Retinal pigment epithelial cell (primary cell): ENCODE results near the gene ELL2.
"Not testable (repeated sequence)": the region's sequence is repeated elsewhere in the genome, so short reads cannot be mapped to it uniquely, and the experiment has no call there.

Experiments used
- DNase-seq: peaks from one replicate; pipeline ENCODE4 v3.0.0-alpha.2; 2010; ENCODE audit warnings: low read depth
- H3K4me3 ChIP-seq: 2 replicates; pipeline ENCODE4 v1.5.1; 2011; ENCODE audit warnings: mild to moderate bottlenecking, low read length, control low read depth, moderate library complexity
- TF ChIP-seq, protein P1 (sequence below): conservative IDR thresholded peaks from 2 replicates; pipeline ENCODE4 v1.5.1; 2011; ENCODE audit warnings: low read depth, low read length, control low read depth, inconsistent platforms

The ELL2 gene

DNA sequence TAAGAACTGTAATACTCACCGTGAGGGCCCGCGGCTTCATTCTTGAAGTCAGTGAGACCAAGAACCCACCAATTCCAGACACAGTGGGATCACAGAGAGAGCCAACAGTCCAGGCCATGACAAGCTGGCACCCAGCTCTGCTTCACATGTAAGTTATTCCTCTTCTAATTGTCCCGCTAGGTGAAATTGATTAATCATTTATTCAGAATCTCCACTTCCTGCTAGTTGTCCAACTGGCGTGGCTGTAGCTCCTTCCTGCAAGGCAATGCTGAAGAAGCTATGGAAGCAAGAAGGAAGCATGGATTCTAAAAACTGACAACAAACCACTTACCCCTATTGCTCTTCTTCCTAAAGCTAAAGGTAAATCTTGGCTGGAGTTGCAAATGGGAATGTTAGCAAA, 109.1 kb downstream of the ELL2 start:
- no peak for DNase-seq
- TF ChIP-seq, protein P1, sequence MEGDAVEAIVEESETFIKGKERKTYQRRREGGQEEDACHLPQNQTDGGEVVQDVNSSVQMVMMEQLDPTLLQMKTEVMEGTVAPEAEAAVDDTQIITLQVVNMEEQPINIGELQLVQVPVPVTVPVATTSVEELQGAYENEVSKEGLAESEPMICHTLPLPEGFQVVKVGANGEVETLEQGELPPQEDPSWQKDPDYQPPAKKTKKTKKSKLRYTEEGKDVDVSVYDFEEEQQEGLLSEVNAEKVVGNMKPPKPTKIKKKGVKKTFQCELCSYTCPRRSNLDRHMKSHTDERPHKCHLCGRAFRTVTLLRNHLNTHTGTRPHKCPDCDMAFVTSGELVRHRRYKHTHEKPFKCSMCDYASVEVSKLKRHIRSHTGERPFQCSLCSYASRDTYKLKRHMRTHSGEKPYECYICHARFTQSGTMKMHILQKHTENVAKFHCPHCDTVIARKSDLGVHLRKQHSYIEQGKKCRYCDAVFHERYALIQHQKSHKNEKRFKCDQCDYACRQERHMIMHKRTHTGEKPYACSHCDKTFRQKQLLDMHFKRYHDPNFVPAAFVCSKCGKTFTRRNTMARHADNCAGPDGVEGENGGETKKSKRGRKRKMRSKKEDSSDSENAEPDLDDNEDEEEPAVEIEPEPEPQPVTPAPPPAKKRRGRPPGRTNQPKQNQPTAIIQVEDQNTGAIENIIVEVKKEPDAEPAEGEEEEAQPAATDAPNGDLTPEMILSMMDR = no peak
- H3K4me3 ChIP-seq = no peak overlapping the region

DNA sequence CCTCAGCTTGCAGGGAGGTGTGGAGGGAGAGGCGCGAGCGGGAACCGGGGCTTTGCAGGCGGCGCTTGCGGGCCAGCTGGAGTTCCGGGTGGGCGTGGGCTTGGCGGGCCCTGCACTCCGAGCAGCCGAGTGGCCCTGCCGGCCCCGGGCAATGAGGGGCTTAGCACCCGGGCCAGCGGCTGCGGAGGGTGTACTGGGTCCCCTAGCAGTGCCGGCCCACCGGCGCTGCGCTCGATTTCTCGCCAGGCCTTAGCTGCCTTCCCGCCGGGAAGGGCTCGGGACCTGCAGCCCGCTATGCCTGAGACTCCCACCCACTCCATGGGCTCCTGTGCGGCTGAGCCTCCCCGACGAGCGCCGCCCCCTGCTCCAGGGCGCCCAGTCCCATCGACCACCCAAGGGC, 110.5 kb downstream of the ELL2 start:
- DNase-seq, H3K4me3 ChIP-seq: not testable (repeated sequence)

DNA sequence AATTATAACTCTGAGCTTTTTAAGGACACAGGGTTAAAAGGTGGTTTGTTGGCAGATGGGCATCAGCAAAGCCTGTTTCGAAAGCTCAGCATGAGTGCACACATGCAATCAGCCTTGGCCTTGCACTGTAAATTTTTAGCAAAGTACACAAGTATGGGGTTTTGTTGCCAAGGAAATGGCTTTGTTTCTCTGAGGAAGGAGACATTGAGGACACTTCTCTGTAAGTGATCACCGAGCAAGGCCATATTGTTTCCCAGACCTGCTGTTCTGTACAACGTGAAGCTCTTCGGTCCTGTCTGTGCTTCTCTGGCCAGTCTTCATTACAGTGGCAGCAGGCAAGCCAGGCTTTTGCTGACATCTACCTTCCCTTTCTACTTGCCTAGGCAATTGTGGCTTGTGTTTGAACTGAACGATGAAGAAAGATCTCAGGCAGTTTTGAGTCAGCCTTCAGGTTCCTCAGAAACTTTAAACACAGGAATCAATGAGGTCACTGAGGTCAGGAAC, 111.2 kb downstream of the ELL2 start:
- TF ChIP-seq, protein P1 = no peak
- no peak for DNase-seq
- H3K4me3 ChIP-seq = no peak overlapping the region

DNA sequence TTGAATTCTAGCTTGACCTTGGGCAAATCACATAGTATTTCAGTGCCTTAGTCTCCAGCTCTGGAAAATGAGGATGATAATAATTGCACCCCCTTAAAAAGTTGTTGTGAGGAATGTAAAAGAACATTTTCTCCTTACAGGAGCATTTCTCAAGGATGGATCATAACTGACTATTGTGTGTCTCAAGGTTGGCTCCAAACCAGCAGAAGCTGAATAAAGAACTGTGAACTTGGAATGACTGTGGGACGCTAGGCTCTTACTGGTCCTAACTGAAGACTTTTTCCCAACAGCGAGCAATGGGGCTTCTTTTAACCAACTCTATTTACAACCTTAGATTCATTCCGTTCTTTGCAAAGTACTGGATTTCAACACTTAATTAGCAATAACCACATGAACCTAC, 113.0 kb downstream of the ELL2 start:
- H3K4me3 ChIP-seq = no peak overlapping the region
- no peak for DNase-seq
- TF ChIP-seq, protein P1 = no peak

DNA sequence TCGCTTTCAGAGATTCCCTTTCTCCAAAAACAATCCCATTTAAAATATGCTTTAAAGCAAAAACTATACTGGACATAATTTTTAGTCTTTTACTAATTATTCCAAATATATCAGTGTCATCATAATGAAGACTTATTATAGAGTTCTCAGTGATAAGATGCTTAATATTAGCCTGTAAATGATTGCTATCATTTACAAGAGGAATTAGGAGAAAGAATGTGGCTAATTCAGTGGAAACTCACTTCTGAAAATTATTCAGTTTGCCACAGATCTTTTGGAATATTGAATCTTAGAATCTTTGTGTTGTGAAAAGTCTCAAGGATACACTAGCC, 114.4 kb downstream of the ELL2 start:
- H3K4me3 ChIP-seq = no peak overlapping the region
- DNase-seq = no peak
- TF ChIP-seq, protein P1 = no peak

DNA sequence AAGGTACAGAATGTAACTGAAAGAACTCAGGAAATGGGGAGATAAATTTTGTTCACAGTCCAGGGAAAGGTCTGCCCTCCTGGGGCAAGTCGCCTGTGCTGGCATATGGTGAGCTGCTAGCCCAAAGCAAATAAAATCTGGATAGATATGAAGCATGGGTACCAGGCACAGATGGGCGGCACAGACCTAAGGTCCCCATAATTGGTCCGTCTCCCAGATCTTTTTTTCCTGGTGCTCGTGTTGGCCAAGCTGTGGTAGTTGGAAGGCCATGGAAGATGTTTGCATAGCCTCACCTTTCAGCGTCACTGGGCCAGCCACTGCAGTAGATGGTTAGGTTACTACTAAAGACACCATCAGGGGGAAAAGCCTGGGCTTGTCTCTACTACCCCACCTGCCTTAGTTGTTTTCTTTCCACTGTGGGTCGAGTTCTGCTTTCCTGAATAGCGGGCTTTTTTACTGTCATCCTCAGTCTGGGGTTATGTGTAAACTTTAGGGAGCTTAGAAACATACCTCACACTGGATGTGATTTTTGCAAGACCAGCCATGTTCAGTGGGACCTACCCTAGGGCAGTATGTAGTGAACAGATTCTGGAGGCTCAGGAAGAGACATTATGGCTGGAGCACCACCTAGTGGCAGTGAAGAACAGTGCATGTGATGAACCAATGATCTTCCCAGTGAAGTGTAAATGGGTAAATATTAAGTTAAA, 114.9 kb downstream of the ELL2 start:
- H3K4me3 ChIP-seq = no peak overlapping the region
- DNase-seq = no peak
- TF ChIP-seq, protein P1 = peak; percentile 94

DNA sequence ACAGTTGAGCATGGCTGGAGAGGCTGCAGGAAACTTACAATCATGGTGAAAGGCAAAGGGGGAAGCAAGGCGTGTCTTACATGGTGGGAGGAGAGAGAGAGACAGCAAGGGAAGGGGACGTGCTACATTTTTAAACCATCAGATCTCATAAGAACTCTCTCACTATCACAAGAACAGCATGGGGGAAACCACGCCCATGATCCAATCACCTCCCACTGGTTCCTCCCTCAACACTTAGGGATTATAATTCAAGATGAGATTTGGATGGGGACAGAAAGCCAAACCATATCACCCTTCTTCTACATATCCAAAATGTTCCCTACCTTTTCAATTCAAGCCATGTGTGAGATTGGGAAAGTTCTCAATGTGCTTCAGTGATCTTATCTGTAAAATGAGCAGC, 116.3 kb downstream of the ELL2 start:
- no peak for DNase-seq
- H3K4me3 ChIP-seq = no peak overlapping the region
- TF ChIP-seq, protein P1 = no peak
